ENCODE measurements around the gene ING1. TPM values are rescaled to one million over a fixed set of nuclear protein-coding genes. Genes with fewer than 3 reads are reported as not detected.
"Not testable (repeated sequence)": the region's sequence is repeated elsewhere in the genome, so short reads cannot be mapped to it uniquely, and the experiment has no call there.

Gene ING1
- total RNA-seq, 4 donors from 2014 or later = 6.3 to 15.4 (median 8.7) TPM

- DNase-seq = no peak
- Histone ChIP-seq H3K36me3 (peaks cover 0 to 96% (median 24%) of the 10 kb centered on the region in 3 donors), H3K27me3 (no peaks in the 10 kb centered on the region), H3K27ac (no peak overlapping the region), H3K4me1 (no peaks in the 10 kb centered on the region), H3K4me3 (no peak overlapping the region), H3K9me3 (no peaks in the 10 kb centered on the region)
- TF ChIP-seq POLR2A (IDR thresholded peaks at IDR 0.05) = no peak
- TF ChIP-seq CTCF (IDR thresholded peaks at IDR 0.05) = no peak
- intact Hi-C loops (cut with DNase I) = no loop called here
- WGBS, 2 donors = 91 to 93% methylated on average over 8 of the region's 8 CpGs
Observed at GRCh38 chr13:110690516-110690915, 23.0 kb upstream of the ING1 start.

- peaks cover 8 to 96% (median 21%) of the 10 kb centered on the region in 3 donors for H3K36me3 ChIP-seq
- H3K4me1 ChIP-seq; intact Hi-C loops (cut with DNase I); H3K27ac ChIP-seq; H3K27me3 ChIP-seq; DNase-seq; H3K9me3 ChIP-seq; H3K4me3 ChIP-seq: not testable (repeated sequence)
- 86 to 91% methylated on average over 6 to 7 of the region's 7 CpGs for WGBS, 2 donors
Observed at GRCh38 chr13:110695774-110696173, 17.7 kb upstream of the ING1 start.

GRCh38 chr13:110696776-110697175 lies 16.7 kb upstream of the ING1 start:
- intact Hi-C loops (cut with DNase I) = no loop called here
- no peak for DNase-seq
- H3K27me3 ChIP-seq = no peaks in the 10 kb centered on the region
- H3K27ac ChIP-seq = no peak overlapping the region
- WGBS, 2 donors = 85 to 90% methylated on average over 9 to 10 of the region's 10 CpGs
- peaks cover 8 to 96% (median 28%) of the 10 kb centered on the region in 3 donors for H3K36me3 ChIP-seq
- no peaks in the 10 kb centered on the region for H3K9me3 ChIP-seq
- no peaks in the 10 kb centered on the region for H3K4me1 ChIP-seq
- TF ChIP-seq POLR2A (IDR thresholded peaks at IDR 0.05) (no peak), CTCF (IDR thresholded peaks at IDR 0.05) (no peak)
- H3K4me3 ChIP-seq = no peak overlapping the region

GRCh38 chr13:110697842-110698241 lies 15.7 kb upstream of the ING1 start:
- WGBS, 2 donors = 78 to 82% methylated on average over 4 of the region's 4 CpGs
- peaks cover 0 to 9% (median 8%) of the 10 kb centered on the region in 3 donors for H3K4me1 ChIP-seq
- no peaks in the 10 kb centered on the region for H3K9me3 ChIP-seq
- TF ChIP-seq CTCF (IDR thresholded peaks at IDR 0.05) (no peak), POLR2A (IDR thresholded peaks at IDR 0.05) (no peak)
- no peak overlapping the region for H3K27ac ChIP-seq
- H3K36me3 ChIP-seq = peaks cover 8 to 93% (median 28%) of the 10 kb centered on the region in 3 donors
- H3K27me3 ChIP-seq = no peaks in the 10 kb centered on the region
- DNase-seq = no peak
- intact Hi-C loops (cut with DNase I) = no loop called here
- no peak overlapping the region for H3K4me3 ChIP-seq

- TF ChIP-seq POLR2A (IDR thresholded peaks at IDR 0.05) = no peak
- TF ChIP-seq CTCF (IDR thresholded peaks at IDR 0.05) = no peak
- peaks cover 8 to 95% (median 28%) of the 10 kb centered on the region in 3 donors for H3K36me3 ChIP-seq
- no peaks in the 10 kb centered on the region for H3K27me3 ChIP-seq
- intact Hi-C loops (cut with DNase I) = no loop called here
- peaks cover 0 to 17% (median 13%) of the 10 kb centered on the region in 3 donors for H3K4me1 ChIP-seq
- DNase-seq = no peak
- H3K9me3 ChIP-seq = no peaks in the 10 kb centered on the region
- 76 to 93% methylated on average over 4 of the region's 4 CpGs for WGBS, 2 donors
- no peak overlapping the region for H3K4me3 ChIP-seq
- H3K27ac ChIP-seq = no peak overlapping the region
Observed at GRCh38 chr13:110698689-110699088, 14.8 kb upstream of the ING1 start.

Measured in esophagus squamous epithelium (tissue), 5 donors.